Transverse colon (tissue), 4 donors: ENCODE results near the gene SCAND1.

Source experiments
- POLR2AphosphoS5 ChIP-seq, 3 donors: sonication (generic); formaldehyde crosslinking; IDR thresholded peaks; one replicate each; pipeline ENCODE4 v1.6.1; 2016; ENCODE audit warnings: antibody characterized with exemption in 3 of 3
- TF ChIP-seq, protein P1 (sequence below), 5 experiments: fragments of 200-600 bp in 3 of 5; fragments of 450-650 bp in 2 of 5; sonication (generic) in 3 of 5; IDR thresholded peaks; 1 replicate in 2 of 5; 2 replicates in 3 of 5; pipeline ENCODE4 v1.5.1; 2016 to 2017; ENCODE audit warnings: antibody characterized with exemption in 5 of 5, inconsistent platforms in 3 of 5, mild to moderate bottlenecking in 2 of 5, moderate library complexity in 1 of 5

- TF ChIP-seq, protein P1, sequence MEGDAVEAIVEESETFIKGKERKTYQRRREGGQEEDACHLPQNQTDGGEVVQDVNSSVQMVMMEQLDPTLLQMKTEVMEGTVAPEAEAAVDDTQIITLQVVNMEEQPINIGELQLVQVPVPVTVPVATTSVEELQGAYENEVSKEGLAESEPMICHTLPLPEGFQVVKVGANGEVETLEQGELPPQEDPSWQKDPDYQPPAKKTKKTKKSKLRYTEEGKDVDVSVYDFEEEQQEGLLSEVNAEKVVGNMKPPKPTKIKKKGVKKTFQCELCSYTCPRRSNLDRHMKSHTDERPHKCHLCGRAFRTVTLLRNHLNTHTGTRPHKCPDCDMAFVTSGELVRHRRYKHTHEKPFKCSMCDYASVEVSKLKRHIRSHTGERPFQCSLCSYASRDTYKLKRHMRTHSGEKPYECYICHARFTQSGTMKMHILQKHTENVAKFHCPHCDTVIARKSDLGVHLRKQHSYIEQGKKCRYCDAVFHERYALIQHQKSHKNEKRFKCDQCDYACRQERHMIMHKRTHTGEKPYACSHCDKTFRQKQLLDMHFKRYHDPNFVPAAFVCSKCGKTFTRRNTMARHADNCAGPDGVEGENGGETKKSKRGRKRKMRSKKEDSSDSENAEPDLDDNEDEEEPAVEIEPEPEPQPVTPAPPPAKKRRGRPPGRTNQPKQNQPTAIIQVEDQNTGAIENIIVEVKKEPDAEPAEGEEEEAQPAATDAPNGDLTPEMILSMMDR (IDR thresholded peaks at IDR 0.05): no peak
- TF ChIP-seq POLR2AphosphoS5 (IDR thresholded peaks at IDR 0.05): peak in 1 of 3 donors; percentile 4
These were observed 709 bp downstream of the SCAND1 start for GRCh38 chr20:35953387-35954199.
